ENCODE measurements around the gene PSMC3IP. TPM values are rescaled to one million over a fixed set of nuclear protein-coding genes. Genes with fewer than 3 reads are reported as not detected.

PSMC3IP gene
- total and polyA plus RNA-seq, 5 experiments from 2014 or later, result 0.69 to 4.6 (median 1.1) TPM

DNA sequence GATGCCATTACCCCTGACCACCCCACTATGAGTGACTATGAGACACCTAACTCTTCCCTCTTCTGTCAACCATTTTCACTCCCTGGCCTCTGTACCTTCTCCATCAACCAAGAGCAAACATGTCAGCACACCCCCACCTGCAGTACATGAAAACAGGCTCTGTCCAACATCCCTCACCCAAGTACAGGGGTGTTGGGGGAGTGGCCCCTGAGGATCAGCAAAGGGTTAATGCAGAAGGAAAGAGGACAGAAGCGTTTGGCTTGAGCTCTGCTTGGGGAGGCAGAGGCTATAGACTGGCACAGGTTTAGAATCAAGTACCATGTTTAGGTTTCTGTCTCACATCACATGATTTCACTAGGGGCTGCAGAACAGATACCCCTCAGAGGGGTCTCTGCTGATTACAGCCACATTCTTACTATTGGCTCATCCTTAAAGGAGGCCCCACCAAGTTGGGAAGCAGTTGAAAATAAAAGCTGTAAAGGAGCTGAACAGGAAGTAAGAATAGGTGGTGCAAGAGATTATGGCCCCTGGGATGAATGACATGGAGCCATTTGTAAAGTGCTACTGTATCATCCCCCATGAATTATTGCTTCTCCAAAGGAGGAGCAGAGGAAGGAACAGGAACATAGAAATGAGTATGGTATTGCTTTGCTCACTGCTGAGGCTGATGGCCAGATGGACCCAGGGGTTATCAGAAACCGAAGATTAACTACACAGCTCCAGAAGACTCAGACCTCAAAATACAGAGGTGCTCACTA is 2.4 kb upstream of the PSMC3IP start:
- peak overlapping the region in 8 of 10 donors; percentile 20 to 80 (median 56) for H3K27ac Mint-ChIP-seq
- H3K36me3 Mint-ChIP-seq, result peaks cover 0 to 63% (median 6%) of the 10 kb centered on the region in 3 donors
- ATAC-seq (no peak), DNase-seq (no peak)
- H3K4me1 Mint-ChIP-seq, result peaks cover 14 to 34% (median 32%) of the 10 kb centered on the region in 4 donors
- H3K27me3 Mint-ChIP-seq, result no peaks in the 10 kb centered on the region
- POLR2A ChIA-PET, result interaction anchor here (0.6 to 4.8 kb wide), 3 partner anchors 13 to 127 kb away, joined by 3 to 41 read pairs (median 14); partner anchors contain the start of genes MLX, RETREG3 and TUBG1
- H3K4me3 Mint-ChIP-seq, result peak overlapping the region in 5 of 10 donors; percentile 2 to 59 (median 48)
- no peaks in the 10 kb centered on the region for H3K9me3 Mint-ChIP-seq

GRCh38 chr17:42578282-42578869 is 847 bp upstream of the PSMC3IP start:
- ATAC-seq (peak; percentile 52 to 61), DNase-seq (peak; percentile 51 to 81 (median 66))
- H3K36me3 Mint-ChIP-seq, result peaks cover 0 to 60% (median 4%) of the 10 kb centered on the region in 3 donors
- POLR2A ChIA-PET, result interaction anchor here (0.5 to 4.8 kb wide), 24 partner anchors 8 to 338 kb away, joined by 3 to 41 read pairs (median 5); partner anchors contain the start of genes BECN1, MLX, NAGLU and PLEKHH3
- H3K9me3 Mint-ChIP-seq, result no peaks in the 10 kb centered on the region
- H3K27ac Mint-ChIP-seq, result peak overlapping the region; percentile 86 to 99 (median 96)
- peaks cover 14 to 35% (median 32%) of the 10 kb centered on the region in 4 donors for H3K4me1 Mint-ChIP-seq
- H3K4me3 Mint-ChIP-seq, result peak overlapping the region; percentile 90 to 100 (median 98)
- H3K27me3 Mint-ChIP-seq, result no peaks in the 10 kb centered on the region

GRCh38 chr17:42577140-42577531 is 393 bp downstream of the PSMC3IP start:
- Mint-ChIP-seq H3K4me1 (peaks cover 14 to 39% (median 32%) of the 10 kb centered on the region in 4 donors), H3K9me3 (no peaks in the 10 kb centered on the region), H3K4me3 (peak overlapping the region; percentile 90 to 100 (median 98)), H3K27ac (peak overlapping the region in 8 of 10 donors; percentile 62 to 99 (median 87)), H3K36me3 (peaks cover 0 to 59% (median 5%) of the 10 kb centered on the region in 3 donors), H3K27me3 (no peaks in the 10 kb centered on the region)
- DNase-seq (no peak), ATAC-seq (no peak)
- POLR2A ChIA-PET, result interaction anchor here (0.6 to 4.8 kb wide), 13 partner anchors 11 to 360 kb away, joined by 3 to 41 read pairs (median 7); partner anchors contain the start of genes BECN1, MLX, NAGLU and PLEKHH3

DNA sequence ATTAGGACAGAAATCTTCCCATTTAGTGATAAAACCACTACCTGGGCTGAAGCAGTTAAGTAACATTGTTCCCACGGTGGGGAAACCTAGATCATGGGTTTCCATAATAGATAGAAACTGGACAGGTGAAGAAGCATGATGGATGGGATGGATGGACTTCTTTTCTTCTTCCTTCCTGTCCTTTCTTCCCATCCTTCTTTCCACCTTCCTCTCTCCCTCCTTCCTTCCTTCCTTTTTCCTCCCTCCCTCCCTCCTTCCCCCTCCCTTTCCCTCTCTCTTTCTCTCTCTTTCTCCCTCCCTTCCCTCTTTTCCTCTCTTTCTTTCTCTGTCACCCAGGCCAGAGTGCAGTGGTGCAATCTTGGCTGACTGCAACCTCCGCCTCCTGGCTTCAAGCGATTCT is 3.1 kb downstream of the PSMC3IP start:
- H3K4me1 Mint-ChIP-seq, result peaks cover 12 to 43% (median 32%) of the 10 kb centered on the region in 4 donors
- no peaks in the 10 kb centered on the region for H3K27me3 Mint-ChIP-seq
- peaks cover 0 to 59% (median 7%) of the 10 kb centered on the region in 3 donors for H3K36me3 Mint-ChIP-seq
- POLR2A ChIA-PET, result interaction anchor here (0.6 kb wide), 2 partner anchors 98 to 332 kb away, joined by 4 to 5 read pairs; no protein-coding TSS in a partner anchor
- H3K4me3 Mint-ChIP-seq, result no peak overlapping the region
- DNase-seq, result no peak
- ATAC-seq, result no peak
- H3K27ac Mint-ChIP-seq, result peak overlapping the region in 2 of 10 donors; percentile 1 to 27
- no peaks in the 10 kb centered on the region for H3K9me3 Mint-ChIP-seq

- peaks cover 0 to 68% (median 7%) of the 10 kb centered on the region in 3 donors for H3K36me3 Mint-ChIP-seq
These were observed 4.4 kb downstream of the PSMC3IP start for GRCh38 chr17:42573095-42573494.

DNA sequence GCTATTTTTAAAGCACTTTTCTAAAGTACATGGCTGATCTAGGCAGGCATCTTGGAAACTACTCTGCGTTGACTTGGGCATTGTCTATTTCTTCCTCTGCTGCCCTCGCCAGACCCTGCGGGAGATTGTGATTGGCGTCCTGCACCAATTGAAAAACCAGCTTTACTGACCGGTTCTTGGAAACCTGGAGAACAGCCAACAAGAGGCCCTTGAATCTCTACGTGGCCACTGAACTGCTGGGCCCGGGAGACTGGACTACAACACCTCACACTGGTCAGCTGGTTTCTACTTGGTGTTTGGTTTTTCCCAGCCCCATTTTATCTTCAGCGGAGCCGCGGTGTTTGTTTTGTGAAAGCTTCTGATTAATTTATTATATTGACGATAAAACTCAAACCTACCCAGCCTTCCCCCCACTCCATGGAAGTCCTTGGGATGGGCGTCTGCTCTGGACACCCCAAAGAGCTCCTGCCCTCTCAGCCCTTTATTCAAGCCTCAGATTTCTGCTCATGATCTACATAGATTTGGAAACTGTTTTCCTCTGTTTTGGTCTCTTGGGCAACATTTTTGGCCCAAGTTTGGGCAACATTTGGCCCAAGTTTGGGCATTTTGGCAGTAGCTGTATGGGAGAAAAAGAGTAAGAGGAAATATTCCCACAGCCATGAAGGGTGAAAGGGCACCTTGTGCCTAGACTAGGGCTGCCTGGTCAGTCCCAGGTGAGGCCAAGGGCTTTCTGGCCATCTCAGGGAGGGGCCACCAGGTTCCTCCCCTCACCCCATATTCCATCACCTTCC is 5.9 kb downstream of the PSMC3IP start:
- H3K4me3 Mint-ChIP-seq, result no peak overlapping the region
- H3K27ac Mint-ChIP-seq, result no peak overlapping the region
- ATAC-seq (no peak), DNase-seq (no peak)
- POLR2A ChIA-PET, result no interaction called here
- H3K9me3 Mint-ChIP-seq, result no peaks in the 10 kb centered on the region
- H3K4me1 Mint-ChIP-seq, result peaks cover 14 to 42% (median 33%) of the 10 kb centered on the region in 4 donors
- peaks cover 0 to 73% (median 7%) of the 10 kb centered on the region in 3 donors for H3K36me3 Mint-ChIP-seq
- no peaks in the 10 kb centered on the region for H3K27me3 Mint-ChIP-seq

More at GRCh38 chr17:42573095-42573494, 4.4 kb downstream of the PSMC3IP start:
- Mint-ChIP-seq H3K4me1 (peaks cover 14 to 45% (median 36%) of the 10 kb centered on the region in 4 donors), H3K9me3 (no peaks in the 10 kb centered on the region), H3K4me3 (no peak overlapping the region), H3K27ac (peak overlapping the region in 4 of 10 donors; percentile 0 to 89 (median 80)), H3K27me3 (no peaks in the 10 kb centered on the region)
- DNase-seq (no peak), ATAC-seq (no peak)
- POLR2A ChIA-PET, result interaction anchor here (0.6 kb wide), 1 partner anchor 35 kb away, joined by 3 read pairs; no protein-coding TSS in a partner anchor

DNA sequence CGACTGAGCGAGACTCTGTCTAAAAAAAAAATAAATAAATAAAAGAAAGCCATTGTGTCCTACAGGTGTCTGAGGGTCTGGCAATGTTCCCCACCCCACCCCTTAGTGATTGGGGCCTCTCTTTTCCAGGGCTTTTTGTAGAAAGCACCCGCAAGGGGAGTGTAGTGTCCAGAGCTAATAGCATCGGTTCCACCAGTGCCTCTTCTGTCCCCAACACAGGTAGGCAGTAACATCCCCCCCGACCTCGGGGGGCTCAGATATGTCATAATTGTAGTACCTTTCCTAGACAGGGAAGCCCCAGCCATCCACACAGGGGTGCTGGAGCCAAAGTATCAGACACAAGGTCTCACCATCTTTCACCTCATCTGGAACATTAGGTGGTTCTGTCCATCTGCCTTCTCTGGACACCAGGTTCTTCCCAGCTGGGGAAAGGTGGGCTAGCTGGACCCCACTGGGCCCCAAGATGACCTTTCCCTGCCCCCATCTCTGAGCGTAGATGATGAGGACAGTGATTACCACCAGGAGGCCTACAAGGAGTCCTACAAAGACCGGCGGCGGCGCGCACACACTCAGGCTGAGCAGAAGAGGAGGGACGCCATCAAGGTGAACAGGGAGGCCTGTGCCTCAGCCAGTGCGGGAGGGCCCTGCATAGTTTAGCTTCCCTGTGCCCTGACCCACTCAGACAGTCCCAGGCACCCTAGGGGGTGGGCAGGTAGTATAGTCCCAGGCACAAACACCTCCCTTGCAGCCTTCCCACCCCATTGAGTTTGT is 9.0 kb downstream of the PSMC3IP start:
- peak overlapping the region in 8 of 10 donors; percentile 22 to 94 (median 56) for H3K27ac Mint-ChIP-seq
- ATAC-seq (no peak), DNase-seq (no peak)
- peak overlapping the region; percentile 27 to 98 (median 62) for H3K4me3 Mint-ChIP-seq
- no peaks in the 10 kb centered on the region for H3K27me3 Mint-ChIP-seq
- no peaks in the 10 kb centered on the region for H3K9me3 Mint-ChIP-seq
- POLR2A ChIA-PET, result interaction anchor here (1.1 to 5.0 kb wide), 4 partner anchors 9 to 22 kb away, joined by 3 to 41 read pairs (median 12); partner anchors contain the start of gene PSMC3IP
- H3K4me1 Mint-ChIP-seq, result peaks cover 15 to 52% (median 38%) of the 10 kb centered on the region in 4 donors
- peaks cover 0 to 58% (median 10%) of the 10 kb centered on the region in 3 donors for H3K36me3 Mint-ChIP-seq

DNA sequence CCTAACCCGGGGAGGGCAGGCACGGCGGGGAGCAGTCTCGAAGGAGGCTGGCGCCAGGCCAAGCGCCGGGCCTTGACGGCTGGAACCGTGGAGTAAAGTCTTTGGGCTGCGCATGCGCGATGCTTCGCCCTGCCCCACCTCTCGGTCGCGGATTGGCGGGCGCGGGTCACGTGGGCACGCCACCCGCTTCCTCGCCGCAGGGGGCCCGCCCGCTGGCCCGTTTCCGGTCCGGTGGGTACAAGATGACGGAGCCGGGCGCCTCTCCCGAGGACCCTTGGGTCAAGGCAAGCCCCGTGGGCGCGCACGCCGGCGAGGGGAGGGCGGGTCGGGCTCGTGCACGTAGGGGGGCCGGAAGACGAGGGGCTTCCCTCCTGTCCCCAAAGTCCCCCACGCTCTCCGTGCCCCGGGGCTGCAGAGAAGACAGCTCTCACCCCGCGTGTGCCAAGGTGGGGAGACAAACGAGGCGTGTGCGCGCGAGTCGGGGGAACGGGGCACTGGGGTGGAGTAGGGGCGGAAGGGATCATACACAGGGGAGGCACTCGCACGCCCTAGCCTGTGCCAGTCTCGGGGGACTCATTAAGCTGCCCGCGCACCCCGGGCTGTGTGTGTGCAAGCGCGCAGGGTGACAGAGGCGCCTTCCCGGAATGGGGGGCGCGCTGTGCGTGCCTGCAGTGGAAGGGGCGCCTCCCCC is 10.5 kb downstream of the PSMC3IP start, which contains the start of gene MLX:
Gene MLX (plus strand): TSS at position 218 of the 691 bp plus-strand sequence. CDS start 25 bp downstream, at position 243.
- Mint-ChIP-seq H3K4me3 (peak within 1 kb of the TSS; percentile 86 to 99 (median 94)), H3K36me3 (peaks cover 0 to 44% (median 5%) of the 10 kb centered on the region in 3 donors), H3K27me3 (no peaks in the 10 kb centered on the region), H3K27ac (peak within 1 kb of the TSS; percentile 85 to 99 (median 94)), H3K4me1 (peaks cover 19 to 61% (median 51%) of the 10 kb centered on the region in 4 donors), H3K9me3 (no peaks in the 10 kb centered on the region)
- POLR2A ChIA-PET, result interaction anchor here (0.9 to 5.0 kb wide), 12 partner anchors 11 to 794 kb away, joined by 3 to 41 read pairs (median 6); partner anchors contain the start of genes NAGLU, PSMC3IP, RETREG3 and RPL27
- ATAC-seq, result peak; percentile 76 to 81
- DNase-seq, result peak; percentile 85 to 95 (median 92)

GRCh38 chr17:42566215-42566882 is 11.2 kb downstream of the PSMC3IP start:
- H3K27me3 Mint-ChIP-seq, result no peaks in the 10 kb centered on the region
- peaks cover 0 to 37% (median 4%) of the 10 kb centered on the region in 3 donors for H3K36me3 Mint-ChIP-seq
- peak overlapping the region; percentile 86 to 99 (median 94) for H3K4me3 Mint-ChIP-seq
- POLR2A ChIA-PET, result interaction anchor here (1.0 to 5.0 kb wide), 9 partner anchors 12 to 795 kb away, joined by 3 to 41 read pairs (median 10); partner anchors contain the start of genes NAGLU, PSMC3IP, RETREG3 and TUBG1
- peaks cover 21 to 68% (median 56%) of the 10 kb centered on the region in 4 donors for H3K4me1 Mint-ChIP-seq
- no peaks in the 10 kb centered on the region for H3K9me3 Mint-ChIP-seq
- H3K27ac Mint-ChIP-seq, result peak overlapping the region; percentile 85 to 99 (median 94)
- ATAC-seq, result no peak
- DNase-seq, result peak in 1 of 10 donors; percentile 64

Data from naive thymus-derived CD8-positive, alpha-beta T cell (primary cell).